ENCODE data around the gene PIP5K1C. TPM values are rescaled to one million over a fixed set of nuclear protein-coding genes. Genes with fewer than 3 reads are reported as not detected.
A peak's percentile ranks its signal among the peaks of the same experiment; 100 is the strongest.

The PIP5K1C gene
- total RNA-seq, 6 experiments from 2014 or later, result 5.3 to 9.8 (median 7.6) TPM

DNA sequence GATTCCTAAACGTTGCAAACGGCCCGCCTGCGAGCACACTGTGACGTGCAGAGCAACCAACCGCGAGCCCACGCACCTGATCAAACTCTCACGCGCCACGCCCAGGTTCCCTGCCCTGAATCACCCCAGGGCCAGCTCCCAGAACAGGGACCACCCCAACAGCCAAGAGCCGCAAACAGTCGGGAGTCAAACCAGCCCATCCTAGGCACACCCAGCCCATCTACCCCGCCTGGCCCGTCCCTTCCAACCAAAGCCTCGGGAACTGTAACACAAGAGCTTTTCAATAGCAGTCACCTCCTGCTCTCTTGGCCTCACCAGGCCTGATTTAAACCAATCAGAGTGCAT is 8.9 kb downstream of the PIP5K1C start:
- WGBS (ENCODE audit: insufficient coverage, low coverage, low lambda C conversion rate, missing lambda C conversion rate), result no CpG with 5 or more reads among the region's 16 CpGs

DNA sequence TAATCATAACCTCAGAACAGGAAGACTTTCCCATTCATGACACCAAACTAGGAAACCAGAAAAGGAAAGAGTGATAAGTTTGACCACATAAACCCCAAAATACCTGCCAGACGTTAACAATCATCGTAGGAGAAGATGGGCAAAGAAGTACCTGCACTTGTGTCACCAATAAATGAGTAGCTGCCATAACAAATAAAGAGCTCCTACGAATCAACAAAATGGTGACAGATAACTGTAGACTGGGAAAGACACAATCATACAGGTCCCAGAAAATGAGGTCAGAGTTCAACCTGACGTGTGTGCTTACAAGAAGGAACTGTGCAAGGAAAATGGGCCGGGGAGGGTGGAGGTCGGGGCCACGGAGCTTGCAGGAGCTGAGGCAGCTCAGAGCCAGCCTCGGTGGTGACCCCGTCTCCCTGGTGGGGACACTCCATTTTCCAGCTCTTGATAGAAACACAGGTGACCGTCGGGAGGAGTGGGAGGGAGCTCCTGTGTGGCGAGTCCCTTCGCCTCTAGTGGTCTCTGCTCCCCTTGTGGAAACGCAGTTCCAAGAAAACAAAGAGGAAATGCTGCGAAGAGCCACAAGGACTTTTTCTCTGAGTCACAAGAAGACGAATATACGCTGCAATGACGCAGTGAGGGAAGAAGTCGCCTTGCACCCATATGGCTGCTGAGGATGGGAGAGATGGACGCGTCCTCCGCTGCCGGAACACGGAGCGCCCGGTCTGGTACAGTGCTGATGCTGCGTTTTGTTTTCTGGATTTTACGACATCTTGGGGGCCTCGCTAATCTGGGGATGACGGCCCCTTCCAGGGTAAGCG is 9.5 kb downstream of the PIP5K1C start:
- no peak for TF ChIP-seq POLR2A (IDR thresholded peaks at IDR 0.05)
- TF ChIP-seq, protein P1, sequence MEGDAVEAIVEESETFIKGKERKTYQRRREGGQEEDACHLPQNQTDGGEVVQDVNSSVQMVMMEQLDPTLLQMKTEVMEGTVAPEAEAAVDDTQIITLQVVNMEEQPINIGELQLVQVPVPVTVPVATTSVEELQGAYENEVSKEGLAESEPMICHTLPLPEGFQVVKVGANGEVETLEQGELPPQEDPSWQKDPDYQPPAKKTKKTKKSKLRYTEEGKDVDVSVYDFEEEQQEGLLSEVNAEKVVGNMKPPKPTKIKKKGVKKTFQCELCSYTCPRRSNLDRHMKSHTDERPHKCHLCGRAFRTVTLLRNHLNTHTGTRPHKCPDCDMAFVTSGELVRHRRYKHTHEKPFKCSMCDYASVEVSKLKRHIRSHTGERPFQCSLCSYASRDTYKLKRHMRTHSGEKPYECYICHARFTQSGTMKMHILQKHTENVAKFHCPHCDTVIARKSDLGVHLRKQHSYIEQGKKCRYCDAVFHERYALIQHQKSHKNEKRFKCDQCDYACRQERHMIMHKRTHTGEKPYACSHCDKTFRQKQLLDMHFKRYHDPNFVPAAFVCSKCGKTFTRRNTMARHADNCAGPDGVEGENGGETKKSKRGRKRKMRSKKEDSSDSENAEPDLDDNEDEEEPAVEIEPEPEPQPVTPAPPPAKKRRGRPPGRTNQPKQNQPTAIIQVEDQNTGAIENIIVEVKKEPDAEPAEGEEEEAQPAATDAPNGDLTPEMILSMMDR (IDR thresholded peaks at IDR 0.05), result no peak
- ATAC-seq, result no peak
- no peak overlapping the region for H3K27ac ChIP-seq
- H3K27me3 ChIP-seq, result no peaks in the 10 kb centered on the region
- DNase-seq, result no peak
- intact Hi-C loops (cut with DNase I), result no loop called here
- WGBS (ENCODE audit: insufficient coverage, low coverage, low lambda C conversion rate, missing lambda C conversion rate), result 72% methylated on average over 11 of the region's 31 CpGs
- peaks cover 0 to 10% (median 0%) of the 10 kb centered on the region in 4 donors for H3K4me1 ChIP-seq
- no peaks in the 10 kb centered on the region for H3K9me3 ChIP-seq
- H3K4me3 ChIP-seq, result no peak overlapping the region
- no peaks in the 10 kb centered on the region for H3K36me3 ChIP-seq

More for the DNA sequence above, 8.9 kb downstream of the PIP5K1C start:
- no peaks in the 10 kb centered on the region for H3K9me3 ChIP-seq
- no peaks in the 10 kb centered on the region for H3K36me3 ChIP-seq
- no peak overlapping the region for H3K27ac ChIP-seq
- peaks cover 0 to 10% (median 0%) of the 10 kb centered on the region in 4 donors for H3K4me1 ChIP-seq
- H3K4me3 ChIP-seq, result no peak overlapping the region
- H3K27me3 ChIP-seq, result no peaks in the 10 kb centered on the region
- DNase-seq (peak in 1 of 3 donors; percentile 53), ATAC-seq (no peak)
- intact Hi-C loops (cut with DNase I), result no loop called here
- TF ChIP-seq, protein P1 (IDR thresholded peaks at IDR 0.05), result no peak
- TF ChIP-seq POLR2A (IDR thresholded peaks at IDR 0.05), result no peak

DNA sequence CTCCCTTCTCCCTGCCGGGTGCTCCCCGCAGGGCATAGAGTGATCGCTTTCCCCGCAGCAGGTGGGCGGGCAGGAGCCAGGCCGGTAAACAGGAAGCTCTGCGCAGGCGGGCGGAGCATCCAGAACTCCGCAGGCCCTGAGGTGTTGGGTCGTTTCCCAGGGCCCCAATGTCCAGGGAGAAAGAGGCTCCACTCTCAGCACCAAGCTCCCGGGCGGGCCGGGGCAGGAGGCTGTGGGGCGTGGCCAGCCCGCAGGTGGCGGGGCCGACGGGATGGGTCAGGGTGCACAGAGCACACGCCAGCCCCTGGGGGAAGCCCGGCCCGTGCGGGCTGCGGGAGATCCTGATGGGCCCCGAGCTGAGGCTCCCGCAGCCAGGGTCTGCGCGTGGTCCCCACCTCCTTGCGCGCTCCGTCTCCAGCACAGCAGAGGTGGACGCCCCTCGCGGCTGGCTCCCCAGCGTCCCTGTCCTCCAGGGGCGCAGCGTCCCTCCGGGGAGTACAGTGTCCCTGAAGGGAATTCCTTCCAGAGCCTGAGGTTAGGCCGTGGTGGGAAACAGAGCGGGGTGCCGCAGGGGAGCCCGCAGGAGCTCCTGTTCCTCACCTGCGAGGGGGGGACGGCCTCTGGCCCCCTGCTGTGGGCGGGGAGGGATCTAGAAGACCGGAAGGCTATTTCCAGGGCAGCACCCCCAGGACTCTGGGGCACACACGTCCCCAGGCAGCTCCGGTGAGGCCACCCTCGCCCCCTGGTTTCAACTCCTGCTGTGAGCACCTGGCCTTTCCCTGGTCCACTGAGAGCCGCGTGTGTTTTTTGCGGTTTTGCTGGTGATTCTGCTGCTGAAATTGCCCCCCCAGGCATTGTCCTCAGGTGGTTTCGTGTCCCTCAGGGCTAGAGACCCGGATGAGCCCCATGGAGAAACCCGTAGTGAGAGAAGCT is 12.2 kb downstream of the PIP5K1C start:
- Histone ChIP-seq H3K27ac (no peak overlapping the region), H3K27me3 (no peaks in the 10 kb centered on the region), H3K36me3 (no peaks in the 10 kb centered on the region), H3K4me1 (peaks cover 0 to 10% (median 0%) of the 10 kb centered on the region in 4 donors), H3K4me3 (peak overlapping the region in 2 of 3 donors; percentile 2 to 5), H3K9me3 (no peaks in the 10 kb centered on the region)
- 75% methylated on average over 3 of the region's 55 CpGs for WGBS (ENCODE audit: insufficient coverage, low coverage, low lambda C conversion rate, missing lambda C conversion rate)
- ATAC-seq, result peak; percentile 59 to 81 (median 62)
- peak; percentile 49 to 72 (median 50) for DNase-seq
- intact Hi-C loops (cut with DNase I), result no loop called here
- TF ChIP-seq, protein P1 (IDR thresholded peaks at IDR 0.05), result no peak
- no peak for TF ChIP-seq POLR2A (IDR thresholded peaks at IDR 0.05)

DNA sequence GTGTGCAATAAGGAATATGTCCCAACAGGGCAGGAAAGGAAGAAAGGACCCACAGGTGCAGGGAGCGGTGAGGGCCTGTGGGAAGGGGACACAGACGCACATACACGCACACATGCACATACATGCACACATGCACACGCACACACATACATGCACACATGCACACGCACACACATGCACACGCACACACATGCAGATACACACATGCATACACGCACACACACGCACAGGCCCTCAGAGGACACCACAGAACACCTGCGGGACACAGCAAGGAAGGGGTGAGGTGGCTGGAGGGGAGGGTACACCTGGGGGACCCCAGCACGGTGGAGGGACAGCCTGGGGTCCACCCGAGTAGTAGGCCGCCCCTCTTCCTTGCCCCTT is 12.9 kb downstream of the PIP5K1C start:
- no peak for ATAC-seq
- no peaks in the 10 kb centered on the region for H3K36me3 ChIP-seq
- WGBS (ENCODE audit: insufficient coverage, low coverage, low lambda C conversion rate, missing lambda C conversion rate), result 100% methylated on average over 1 of the region's 12 CpGs
- H3K27ac ChIP-seq, result no peak overlapping the region
- TF ChIP-seq POLR2A (IDR thresholded peaks at IDR 0.05), result no peak
- TF ChIP-seq, protein P1 (IDR thresholded peaks at IDR 0.05), result no peak
- H3K9me3 ChIP-seq, result no peaks in the 10 kb centered on the region
- no peak overlapping the region for H3K4me3 ChIP-seq
- no peak for DNase-seq
- no peaks in the 10 kb centered on the region for H3K27me3 ChIP-seq
- intact Hi-C loops (cut with DNase I), result no loop called here
- peaks cover 0 to 10% (median 0%) of the 10 kb centered on the region in 4 donors for H3K4me1 ChIP-seq
